HG02943 (cell line): ENCODE measurements around the gene CPA5.

Experiments used
- ATAC-seq: cut with Tn5 transposase; IDR thresholded peaks from one replicate; pipeline ENCODE4 v1.9.1; 2021; ENCODE audit warnings: mild to moderate bottlenecking, low read depth, moderate library complexity; ENCODE audit not compliant: unreplicated experiment

The CPA5 gene

DNA sequence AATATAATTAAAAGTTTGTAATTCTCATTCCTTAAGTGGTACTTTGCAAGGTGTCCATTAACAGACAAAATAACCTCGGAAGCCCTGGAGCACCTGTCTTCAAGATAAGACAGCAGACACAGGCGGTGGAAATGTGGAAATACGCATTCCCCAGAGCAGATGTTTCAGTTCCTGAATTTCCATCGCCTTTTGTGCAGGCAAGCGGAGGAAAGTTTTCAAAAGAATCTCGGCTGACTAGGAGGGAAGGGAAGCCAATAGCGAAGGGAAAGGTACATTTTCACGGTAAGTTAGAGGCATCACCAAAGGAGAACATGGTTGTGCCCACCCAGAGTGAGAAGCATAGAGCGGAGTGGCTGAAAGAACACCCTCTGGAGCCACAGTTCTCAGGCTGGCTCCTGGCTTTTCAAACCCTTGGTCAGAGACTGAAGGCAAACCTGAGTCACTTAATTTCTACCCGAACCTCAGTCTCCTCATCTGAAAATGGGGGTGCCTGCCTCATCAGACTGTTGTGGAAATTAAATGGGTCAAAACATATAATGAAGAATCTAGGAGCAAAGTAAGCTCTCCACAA, 49.3 kb downstream of the CPA5 start:
- no peak for ATAC-seq

DNA sequence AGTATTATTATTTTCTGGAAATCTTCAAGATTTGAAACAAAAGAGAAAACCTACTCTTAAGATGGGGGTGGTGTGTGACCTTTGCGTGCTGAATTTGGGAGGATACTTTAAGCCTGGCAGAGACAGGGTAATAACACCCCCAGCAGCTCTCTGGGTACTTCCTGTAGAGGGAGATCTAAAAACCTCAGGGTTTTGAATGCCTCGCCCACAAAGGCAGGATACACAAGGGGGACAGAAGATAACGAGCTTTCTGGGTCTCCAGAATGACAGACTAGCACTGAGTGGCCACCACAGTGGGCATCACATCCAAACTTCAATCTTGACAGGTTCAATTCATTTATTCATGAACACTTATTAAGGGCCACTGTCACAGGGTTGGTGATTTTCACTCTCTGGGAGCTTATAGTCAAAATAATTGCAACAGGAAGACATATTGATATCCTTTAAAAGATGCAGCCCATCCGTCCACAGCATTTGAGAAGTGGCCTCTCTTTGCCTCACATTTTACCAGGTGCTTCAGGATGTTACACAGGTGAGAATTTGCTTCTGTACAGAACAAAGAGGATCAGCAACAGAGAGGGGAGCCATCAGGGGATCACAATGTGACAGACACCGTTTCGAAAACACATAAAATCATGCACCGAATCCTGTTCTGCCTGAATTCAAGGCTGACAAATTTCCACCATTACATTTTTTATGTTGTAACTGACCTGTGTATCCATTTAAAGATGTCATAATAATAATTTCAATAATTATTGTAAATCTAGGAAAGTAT, 50.0 kb downstream of the CPA5 start:
- ATAC-seq, result no peak

- no peak for ATAC-seq
Observed at GRCh38 chr7:130395421-130395820, 50.8 kb downstream of the CPA5 start.

GRCh38 chr7:130396109-130396508, 51.5 kb downstream of the CPA5 start:
- ATAC-seq, result no peak

- ATAC-seq, result no peak
Observed at GRCh38 chr7:130397051-130397757, 52.6 kb downstream of the CPA5 start.

DNA sequence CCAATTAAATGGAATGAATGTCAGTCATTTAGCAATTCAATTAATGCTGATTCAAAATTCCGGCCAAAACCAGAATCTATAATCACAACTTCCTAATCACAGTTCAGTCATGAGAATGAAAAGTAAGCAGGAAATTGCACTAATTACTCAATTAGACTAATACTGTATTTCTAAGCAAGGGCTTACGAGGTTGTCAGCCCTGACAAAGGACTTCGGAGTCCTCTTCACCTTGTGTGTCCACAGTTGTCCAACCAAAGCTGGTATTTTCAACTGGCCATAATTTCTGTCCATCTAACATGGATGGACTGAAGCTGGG, 53.1 kb downstream of the CPA5 start:
- ATAC-seq, result no peak

DNA sequence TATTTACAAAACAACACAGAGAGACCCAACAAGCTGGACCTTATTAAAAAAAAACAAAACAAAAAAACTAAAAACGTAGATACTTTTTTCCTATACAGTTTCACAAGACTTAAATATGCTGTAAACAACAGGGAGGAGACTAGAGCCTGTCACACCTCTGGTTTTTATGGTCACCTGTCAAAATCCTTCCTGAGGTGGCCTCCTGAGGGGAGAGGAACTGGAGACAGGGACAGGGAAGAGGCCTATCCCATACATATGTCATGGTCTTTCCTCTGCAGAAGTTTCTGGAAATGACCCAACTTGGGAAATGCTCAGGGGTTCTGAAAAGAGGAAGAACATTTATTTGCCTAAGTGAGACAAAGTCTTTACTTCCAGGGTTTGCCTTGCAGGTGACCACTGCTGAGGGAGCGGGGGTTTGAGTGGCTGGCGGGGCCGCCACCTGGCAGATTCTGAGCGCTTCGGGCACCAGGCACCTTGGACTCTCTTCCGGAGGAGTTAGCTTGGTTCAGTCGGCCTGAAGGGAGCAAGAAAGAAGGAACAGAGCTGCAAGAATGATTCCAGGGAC, 54.0 kb downstream of the CPA5 start:
- ATAC-seq, result no peak

GRCh38 chr7:130400120-130400572, 55.5 kb downstream of the CPA5 start:
- no peak for ATAC-seq

- ATAC-seq, result no peak
Observed at GRCh38 chr7:130401101-130401500, 56.5 kb downstream of the CPA5 start.

DNA sequence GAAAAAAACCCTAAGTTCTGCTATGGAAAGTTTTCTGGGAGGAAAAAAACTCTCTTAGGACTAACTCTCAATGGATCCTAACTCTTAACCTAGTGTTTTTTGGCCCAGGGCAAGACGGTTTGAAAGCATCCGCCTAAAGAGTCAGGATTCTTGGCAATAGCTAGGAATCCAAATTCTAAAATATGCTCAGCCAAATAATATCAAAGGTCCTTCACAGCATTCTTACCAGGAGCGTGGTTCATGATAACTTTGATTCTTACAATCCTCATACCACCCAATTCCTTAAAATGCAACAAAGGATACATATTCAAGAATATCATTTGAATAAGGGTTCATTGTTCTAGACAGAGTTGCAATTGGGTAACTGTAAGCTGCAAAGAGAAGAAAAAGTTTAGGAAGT, 57.0 kb downstream of the CPA5 start:
- ATAC-seq, result no peak

GRCh38 chr7:130405003-130405402, 60.4 kb downstream of the CPA5 start:
- no peak for ATAC-seq

GRCh38 chr7:130409067-130409711, 64.6 kb downstream of the CPA5 start:
- ATAC-seq, result no peak

DNA sequence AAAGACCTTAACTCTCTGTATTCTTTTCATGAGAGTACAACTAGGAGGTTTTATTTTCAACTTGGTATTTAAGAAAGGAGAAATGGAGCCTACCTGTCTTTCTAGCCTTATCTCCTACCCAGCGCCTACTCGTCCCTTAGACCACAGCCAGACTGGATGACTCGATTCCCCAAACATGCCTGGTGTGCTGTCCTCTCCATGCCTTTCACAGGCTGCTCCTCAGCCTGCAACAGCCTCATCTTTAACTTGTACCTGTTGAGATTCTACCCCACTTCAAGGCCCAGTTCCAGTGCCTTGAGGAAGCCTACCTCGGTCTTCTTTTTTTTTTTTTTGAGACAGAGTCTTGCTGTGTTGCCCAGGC, 65.1 kb downstream of the CPA5 start:
- ATAC-seq, result no peak

DNA sequence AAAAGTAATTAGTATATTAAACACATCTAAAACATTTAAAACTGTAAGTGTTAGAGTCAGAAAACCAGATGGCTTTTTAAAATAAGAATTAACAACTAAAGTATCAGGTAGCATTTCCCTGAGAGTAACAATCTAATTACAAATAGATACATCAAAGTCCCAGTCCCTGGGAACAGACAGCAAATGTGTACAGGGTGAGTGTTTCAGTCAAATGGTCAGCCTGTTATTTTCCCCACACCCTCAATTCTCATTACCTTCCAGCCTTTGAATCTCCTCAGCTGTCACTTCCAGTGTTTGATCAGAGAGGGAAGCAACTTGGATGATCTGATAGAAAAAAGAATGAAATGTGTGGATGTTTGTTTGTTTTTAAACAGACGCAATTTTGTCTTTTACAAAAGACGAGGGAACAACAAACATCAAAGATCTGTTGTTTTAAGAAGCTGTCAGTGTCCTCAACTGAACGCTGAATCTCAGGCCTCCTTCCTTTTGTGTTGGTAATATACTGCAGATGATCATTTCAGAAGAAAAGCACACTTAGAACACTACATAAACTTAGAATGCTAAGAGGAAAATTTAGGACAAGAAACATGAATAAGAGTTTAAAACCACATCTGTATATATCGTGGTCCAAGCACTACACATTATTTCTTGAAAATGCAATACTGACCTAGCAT, 66.4 kb downstream of the CPA5 start:
- ATAC-seq, result no peak

GRCh38 chr7:130413201-130413600, 68.6 kb downstream of the CPA5 start:
- no peak for ATAC-seq

GRCh38 chr7:130415006-130415405, 70.4 kb downstream of the CPA5 start:
- no peak for ATAC-seq

DNA sequence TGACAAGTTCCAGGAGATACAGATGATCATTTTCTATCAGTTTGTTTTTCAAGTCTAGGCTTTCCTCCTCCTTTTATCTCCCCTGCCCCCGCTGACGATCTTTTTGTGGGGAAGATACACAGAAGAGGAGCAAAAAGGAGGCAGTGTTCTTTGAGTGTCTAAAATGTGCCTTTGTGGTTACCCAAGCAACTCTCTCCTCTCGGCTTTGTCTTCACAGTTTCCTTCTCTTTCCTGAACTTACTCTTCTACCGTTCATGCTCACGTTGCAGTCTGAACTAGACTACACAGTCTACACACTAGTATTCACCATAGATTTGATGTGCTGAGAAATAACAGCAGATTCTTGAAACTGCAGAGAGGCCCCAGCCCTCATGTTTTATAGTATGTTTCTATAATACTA, 72.6 kb downstream of the CPA5 start:
- ATAC-seq, result no peak

GRCh38 chr7:130418306-130418705, 73.7 kb downstream of the CPA5 start:
- no peak for ATAC-seq
